Islet precursor cell (in vitro differentiated cells): Measurements from ENCODE around the gene ACAT2.
"Not testable (repeated sequence)": the region's sequence is repeated elsewhere in the genome, so short reads cannot be mapped to it uniquely, and the experiment has no call there.

Experiments
- DNase-seq: peaks from one replicate; pipeline ENCODE4 v3.0.0-alpha.2; 2018

ACAT2 gene

DNA sequence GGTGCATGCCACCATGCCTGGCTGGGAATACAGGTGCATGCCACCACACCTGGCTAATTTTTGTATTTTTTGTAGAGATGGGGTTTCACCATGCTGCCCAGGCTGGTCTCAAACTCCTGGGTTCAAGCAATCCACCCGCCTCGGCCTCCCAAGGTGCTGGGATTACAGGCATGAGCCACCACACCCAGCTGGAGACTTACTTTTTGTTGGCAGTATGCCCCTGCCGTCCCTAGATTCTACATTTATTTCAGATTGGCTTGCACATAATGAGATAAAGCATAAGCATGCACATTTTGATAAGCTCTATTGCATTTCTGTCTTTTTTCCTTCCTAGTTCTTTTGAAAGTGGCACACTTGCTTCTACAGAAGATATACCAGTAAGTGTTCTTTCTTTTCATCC is 54.9 kb downstream of the ACAT2 start:
- not testable (repeated sequence) for DNase-seq

DNA sequence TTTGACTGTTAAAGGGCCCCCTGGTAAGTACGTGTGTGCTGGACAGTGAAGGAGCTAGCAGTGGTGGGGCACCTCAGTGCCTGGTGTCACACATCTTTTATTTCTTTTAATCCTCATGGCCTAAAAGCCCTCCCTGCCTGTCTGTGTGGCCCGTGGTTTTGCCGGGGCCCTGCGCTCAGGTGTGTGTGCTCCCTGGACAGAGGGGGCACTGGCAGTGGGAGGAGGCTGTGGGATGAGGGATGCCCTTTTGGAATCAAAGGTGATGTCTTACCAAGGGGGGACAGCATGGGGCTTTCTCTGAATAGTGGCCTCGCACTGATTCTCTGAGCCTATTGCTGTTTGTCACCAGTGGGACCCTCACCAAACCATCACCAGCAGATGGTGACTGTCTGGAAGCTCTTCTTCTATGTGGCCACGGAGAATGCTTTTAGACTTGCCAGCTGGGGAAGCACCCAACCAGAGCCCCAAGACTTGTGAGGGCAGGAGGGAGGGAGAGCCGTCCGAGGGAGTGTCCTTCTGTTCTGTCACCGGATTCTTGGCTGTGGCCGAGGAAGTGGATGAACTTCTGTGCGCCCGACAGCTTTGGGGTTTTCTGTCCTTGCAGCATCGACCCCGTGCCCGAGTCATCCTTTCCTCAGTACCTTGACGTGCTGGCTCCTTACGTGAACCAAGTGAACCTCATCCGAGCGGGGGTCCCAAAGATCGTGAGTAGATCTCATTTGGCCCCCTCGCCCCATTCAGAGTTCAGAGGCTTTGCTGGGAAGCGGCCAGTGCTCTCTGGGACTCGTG is 56.3 kb downstream of the ACAT2 start:
- DNase-seq = no peak

DNA sequence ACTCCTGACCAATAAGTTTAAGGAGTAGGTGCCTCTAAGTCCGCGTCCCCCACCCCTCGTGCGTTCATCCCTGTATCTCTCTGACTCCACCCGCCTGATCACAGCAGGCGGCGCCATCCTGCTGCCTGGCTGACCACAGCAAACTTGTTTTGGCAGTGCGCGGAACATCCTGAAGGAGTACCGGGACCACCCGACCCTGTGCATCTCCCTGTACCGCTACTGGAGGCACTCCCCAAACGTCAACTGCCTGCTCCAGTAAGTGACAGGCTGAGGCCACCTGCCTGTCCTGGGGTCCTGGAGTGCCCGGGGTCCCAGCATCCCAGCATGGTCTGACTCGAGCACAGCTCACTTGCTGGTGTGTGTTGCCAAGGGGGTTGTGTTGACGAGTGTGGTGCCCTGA is 57.3 kb downstream of the ACAT2 start:
- no peak for DNase-seq

DNA sequence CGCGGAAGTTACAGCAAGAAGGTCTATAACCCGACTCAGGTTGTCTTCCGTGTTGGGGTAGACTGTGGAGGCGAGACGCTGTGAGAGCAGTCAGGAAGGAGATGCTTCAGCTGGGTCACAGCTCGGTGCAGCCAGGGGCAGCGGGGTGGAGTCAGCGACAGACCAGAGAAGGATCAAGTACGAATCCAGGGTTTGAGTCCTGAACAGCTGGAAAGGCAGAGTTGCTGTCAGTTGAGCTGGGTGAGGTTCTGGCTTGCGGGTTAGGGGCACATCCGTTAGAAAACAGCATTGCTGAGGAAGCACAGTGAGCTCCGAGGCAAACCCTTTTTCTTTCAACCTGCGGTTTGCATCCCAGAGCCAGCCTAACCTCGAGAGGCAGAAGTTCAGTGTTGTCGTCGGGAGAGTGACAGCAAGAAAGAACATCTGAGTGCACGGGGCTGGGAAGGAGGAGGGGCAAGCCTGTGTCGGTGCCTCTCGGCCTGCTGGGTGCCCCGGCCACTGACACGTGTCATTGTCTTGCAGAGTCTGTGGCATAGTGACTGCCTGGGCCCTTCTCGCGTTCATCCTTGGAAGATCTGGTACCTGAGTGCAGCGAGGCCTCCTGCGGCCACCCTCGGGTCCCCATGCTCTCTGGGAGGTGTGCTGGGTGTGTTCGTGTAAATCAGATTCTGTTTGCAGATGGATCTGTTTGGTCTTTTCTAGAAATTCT is 58.2 kb downstream of the ACAT2 start:
- DNase-seq = no peak

DNA sequence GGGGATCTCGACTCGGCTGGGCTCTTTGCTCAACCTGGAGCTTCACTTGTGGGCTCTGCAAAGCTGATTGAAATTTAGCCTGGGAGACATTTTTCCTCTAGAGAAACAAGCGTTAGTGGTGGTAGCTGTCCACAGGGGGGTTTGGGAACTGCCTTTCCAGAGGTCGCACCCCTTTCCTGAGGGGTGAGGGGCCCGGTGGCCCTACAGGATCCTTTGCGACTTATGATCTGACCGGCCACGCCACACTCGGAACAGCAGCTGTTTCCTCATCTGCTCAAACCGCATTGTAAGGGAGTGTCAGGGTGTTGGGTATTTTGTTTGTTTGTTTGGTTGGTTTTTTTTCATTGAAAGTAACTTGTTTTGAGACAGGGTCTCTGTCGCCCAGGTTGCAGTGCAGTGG is 59.3 kb downstream of the ACAT2 start:
- DNase-seq = no peak

DNA sequence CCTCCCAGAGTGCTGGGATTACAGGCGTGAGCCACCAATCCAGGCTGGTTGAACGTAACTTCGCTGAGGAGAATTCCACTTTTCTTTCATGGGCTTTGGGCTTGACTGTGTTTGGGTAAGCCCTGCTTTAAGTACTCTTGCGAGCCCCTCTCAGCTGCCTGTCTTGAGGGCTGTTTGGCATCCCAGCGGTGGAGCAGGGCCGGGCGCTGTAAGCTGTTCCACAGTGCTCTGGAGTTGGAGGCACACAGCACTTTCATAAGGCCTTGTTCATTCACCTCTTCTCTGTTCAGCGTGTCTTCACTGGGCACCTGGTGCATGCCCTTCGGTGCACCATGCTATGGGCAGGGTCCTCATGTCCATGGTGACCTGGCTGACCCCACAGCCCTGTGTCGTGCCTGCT is 59.9 kb downstream of the ACAT2 start:
- DNase-seq = no peak

DNA sequence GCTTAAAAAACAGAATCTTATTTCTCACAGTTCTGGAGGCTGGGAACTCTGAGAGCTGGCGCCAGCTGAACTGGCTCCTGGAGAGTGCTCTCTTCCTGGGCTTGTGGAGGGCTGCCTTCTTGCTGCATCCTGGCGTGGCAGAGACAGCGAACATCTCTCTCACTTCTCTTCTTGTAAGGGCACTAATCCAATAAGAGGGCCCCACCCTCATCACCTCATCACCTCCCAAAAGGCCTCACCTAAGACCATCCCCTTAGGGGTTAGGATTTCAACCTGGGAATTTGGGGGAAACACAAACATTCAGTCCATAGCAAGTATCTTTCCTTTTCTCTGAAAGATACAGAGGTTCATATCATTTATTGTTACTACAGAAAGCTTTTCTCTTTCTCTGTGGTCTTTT is 62.1 kb downstream of the ACAT2 start:
- no peak for DNase-seq

DNA sequence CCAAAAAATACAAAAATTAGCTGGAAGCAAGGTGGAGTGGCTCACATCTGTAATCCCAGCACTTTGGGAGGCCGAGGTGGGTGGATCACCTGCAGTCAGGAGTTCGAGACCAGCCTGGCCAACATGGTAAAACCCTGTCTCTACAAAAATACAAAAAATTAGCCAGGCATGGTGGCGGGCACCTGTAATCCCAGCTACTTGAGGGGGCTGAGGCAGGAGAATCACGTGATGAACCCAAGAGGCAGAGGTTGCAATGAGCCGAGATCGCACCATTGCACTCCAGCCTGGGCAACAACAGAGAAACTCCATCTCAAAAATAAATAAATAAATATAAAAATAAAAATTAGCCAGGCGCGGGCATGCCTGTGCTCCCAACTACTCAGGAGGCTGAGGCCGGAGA is 62.8 kb downstream of the ACAT2 start:
- not testable (repeated sequence) for DNase-seq

DNA sequence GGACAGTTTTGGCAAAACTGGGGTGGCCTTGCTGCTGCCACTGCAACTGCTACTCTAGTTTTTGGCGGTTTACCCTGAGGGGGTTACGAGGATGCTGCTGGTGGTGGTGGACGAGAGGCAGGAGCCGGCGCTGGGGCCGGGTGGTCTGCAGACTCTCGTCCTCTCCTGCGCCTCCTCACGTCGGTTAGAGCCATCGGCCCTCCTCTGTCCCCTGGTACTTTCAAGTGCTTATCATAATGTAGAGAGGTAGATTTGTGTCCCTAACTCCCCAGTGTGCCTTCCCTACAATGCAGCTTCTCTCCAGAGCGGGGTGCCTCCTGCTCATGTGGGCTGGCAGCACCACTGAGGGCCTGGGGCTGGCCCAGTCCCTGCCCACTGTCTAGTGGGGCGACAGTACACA is 64.2 kb downstream of the ACAT2 start:
- no peak for DNase-seq

DNA sequence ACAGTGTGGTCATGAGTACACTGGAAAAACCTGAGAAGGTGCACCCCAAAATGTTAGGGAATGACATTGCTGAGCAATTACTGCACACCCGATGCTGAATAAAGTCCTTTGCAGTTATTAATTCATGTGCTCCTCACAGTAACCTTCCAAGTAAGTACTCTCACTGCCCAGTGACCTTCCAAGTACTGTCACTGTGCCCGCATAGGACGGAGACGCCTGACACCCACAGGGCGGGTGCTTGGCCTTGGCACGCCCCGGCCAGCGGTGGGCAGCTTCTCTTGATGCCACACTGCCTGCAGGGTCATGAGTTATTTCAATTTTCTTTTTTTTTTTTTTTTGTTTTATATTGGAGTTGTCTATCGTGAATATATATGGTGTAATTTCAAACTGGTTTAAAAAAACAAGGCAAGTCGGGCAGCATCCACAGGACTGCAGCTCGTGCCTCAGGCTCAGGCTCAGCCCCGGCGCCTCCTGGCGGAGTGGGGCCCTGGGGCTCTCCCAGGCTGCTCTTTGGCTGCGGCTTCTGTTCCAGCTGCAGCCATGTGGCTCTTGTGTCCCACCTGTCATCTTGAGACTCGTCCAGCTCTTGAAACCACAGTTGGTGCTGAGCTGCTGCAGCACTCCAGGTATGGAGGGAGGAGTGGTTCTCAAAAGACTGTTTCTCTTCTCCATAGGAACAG is 65.3 kb downstream of the ACAT2 start:
- no peak for DNase-seq

DNA sequence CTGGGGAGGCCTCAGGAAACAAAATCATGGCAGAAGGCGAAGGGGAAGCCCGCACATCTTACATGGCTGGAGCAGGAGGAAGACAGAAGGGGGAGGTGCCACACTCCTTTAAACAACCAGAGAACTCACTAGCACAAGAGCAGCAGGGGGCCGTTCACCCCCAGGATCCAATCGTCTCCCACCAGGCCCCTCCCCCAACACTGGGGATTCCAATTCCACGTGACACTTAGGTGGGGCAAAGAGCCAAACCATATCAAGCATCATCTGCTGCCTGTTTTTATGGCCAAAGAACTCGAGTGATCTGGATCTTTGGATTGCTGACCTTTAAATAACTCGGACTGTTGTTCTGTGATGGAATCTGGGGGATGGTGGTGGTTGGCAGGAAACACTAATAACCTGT is 66.2 kb downstream of the ACAT2 start:
- DNase-seq = no peak
